Stimulated activated CD8-positive, alpha-beta memory T cell treated with anti-CD3 and anti-CD28 coated beads, Interleukin-2, amount 100 ng/mL, for 1 hour (primary cell): ENCODE measurements around the gene AP3B2.

Source experiments
- DNase-seq, 2 donors: peaks; one replicate each; pipeline ENCODE4 v3.0.0-alpha.2; 2020; ENCODE audit warnings: low read depth in 2 of 2

Gene AP3B2

DNA sequence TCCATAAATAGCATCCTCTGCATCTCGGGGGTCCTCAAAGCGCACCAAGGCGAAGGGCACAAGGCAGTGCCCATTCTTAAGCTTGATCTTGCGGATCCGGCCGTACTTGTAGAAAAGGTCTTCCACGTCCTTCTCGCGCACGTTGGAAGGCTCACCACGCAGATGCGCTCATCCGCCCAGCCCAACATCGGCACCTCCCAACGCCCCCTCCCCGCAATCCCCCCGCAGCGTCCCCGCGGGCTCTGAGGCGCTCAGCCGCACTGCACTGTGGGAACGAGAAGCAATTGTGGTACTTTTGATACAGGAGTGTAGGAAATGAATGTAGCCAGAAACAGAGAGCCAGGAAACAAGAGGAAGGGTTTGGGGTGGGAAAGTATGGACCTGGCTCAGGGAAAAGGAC, 17.5 kb downstream of the AP3B2 start:
- no peak for DNase-seq

DNA sequence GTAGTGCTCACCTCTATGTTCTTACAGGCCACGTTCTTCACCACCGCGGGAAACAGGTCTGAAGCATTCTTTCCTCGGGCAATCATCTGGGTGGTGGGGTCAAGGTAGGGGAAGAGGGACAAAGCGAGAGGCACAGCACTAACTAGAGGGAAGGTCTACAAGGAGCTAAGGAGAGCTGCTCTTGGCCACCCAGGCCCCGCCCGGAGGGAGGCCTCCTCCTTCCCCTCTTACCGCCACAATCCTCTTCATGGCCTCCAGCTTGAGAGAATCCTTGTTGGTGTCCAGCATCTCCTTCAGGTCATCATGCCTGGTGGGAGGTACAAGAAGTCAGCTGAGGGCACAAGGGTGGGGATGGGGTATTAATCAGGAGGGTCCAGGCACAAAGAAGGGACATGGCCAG, 20.5 kb downstream of the AP3B2 start:
- no peak for DNase-seq

DNA sequence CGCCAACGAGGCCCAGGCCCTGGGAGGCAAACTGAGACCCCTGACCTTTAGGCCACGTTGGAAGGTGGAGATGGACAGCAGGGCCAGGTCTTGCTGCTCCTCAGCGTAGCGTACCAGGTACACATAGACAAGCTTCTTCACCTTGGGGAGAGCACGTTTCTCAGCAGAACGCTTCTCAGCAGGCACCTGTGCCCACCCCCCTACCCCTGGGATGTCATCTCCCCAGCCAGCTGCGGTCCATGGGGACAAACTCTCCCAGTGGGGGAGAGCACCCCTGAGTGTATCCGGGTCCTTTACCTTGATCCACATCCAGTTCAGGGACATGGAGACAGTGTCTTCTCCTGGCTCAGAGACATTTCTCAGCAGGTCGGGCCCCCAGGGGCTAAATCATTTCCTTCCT, 21.0 kb downstream of the AP3B2 start:
- no peak for DNase-seq

DNA sequence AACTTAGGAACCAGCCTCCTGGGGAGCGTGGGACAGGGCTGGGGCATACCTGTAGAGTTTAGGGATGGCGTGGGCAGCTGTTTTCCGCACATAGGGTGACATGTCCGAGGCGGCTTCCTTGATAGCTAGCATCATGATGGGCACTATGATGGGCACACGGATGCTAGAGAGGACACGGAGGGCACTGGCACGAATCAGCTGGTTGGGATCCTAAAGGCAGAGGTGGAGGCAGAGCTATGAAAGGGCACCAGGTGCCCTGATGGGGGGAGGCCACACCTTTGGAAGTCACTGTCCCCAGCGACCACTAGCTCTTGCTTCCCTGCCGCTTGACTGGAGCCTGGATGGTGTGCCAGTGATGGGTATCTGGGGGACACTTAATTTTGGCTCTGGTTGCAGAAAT, 28.3 kb downstream of the AP3B2 start:
- no peak for DNase-seq

DNA sequence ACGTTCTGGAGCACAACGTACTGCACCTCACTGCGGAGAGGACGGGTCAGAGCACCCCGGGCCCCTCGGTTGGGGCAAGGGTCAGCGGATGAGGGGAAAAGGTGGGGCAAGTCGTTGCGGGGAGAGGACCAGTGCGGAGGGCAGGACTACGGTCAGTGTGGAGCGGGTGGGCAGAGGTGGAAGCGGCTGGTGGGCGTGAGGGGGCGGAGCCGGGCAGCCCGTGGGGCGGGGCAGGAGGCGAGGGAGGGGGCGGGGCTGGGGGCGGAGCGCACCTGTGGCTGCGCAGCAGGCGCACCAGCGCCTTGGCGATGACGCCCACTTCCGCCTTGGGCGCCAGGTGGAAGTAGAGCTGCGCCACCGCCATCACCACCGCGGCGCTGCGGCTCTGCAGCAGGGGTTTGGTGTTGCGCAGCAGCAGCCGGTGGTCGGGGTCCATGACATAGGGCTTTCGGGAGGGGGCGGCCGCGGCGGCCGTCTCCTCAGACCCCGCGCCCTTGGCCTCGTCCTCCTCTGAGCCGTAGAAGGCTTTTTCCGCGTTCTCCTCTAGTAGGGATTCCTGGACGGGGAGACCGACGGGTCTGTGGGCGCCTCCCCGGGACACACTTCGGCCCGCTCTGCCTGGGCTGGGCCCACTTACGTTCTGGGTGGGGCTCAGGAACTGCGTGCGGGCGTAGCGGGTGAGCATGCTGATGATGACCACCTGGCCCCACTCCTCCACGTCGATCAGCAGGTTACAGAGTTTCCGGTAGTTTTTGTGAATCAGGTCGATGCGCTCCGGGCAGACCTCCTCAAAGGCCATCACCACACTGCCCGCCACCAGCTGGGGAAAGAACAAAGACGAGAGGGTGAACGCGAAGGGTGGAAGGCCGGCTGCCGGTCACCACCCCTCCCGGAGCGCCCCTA, 29.2 kb downstream of the AP3B2 start:
- DNase-seq, result peak; percentile 52 to 67

DNA sequence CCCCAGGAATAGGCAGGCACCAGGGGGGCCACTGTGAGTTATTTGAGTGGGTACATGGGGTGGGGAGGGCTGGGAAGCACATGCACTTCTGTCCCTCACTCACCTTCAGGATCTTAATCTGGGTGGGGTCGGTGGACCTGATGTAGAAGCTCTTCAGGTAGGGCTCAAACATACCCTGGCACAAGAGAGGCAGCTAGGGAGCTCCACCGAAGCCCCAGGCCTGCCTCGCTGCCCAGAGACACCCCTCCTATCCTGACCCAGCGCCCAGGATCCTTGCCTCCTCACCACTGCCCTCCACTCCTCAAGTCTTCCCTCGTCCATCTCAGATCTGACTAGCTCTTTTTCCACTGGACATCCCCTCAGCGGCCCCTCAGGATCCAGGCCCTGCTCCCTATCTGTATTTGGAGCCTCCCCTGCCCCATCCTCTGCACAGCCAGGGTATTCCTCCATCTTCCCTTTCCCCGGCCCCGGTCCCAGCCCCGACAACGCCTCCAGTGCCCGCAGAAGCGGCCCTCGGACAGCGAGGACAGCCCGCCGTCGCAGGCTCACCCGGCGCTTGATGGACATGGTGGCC, 30.0 kb downstream of the AP3B2 start:
- no peak for DNase-seq

DNA sequence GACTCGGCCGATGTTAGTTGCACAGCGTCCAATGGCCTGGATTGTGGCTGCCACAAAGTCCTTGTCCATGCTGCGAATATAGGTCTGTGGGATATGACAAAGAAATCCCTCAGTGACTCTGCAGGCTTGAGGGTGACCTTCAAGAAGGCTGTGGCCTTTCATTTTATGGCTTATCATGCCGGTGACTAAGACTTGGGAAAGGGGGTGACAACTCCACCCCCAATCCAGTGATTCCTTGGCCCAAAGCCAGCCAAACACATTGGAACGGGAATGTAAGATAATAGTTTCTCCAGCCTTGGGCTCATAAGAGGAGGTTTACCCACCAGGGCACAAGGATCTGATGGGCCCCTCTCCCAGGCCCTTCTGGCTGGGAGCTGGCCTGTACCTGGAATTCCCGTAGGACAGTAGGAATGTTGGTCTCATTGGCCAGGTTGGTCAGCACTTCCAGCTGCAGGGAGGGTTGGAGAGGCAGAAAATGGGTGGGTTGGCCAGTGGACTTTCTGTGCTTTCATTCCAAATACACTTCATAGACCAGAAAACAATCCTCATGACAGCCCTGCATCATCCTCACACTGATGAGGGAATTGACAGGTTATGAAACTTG, 31.9 kb downstream of the AP3B2 start:
- DNase-seq, result no peak

DNA sequence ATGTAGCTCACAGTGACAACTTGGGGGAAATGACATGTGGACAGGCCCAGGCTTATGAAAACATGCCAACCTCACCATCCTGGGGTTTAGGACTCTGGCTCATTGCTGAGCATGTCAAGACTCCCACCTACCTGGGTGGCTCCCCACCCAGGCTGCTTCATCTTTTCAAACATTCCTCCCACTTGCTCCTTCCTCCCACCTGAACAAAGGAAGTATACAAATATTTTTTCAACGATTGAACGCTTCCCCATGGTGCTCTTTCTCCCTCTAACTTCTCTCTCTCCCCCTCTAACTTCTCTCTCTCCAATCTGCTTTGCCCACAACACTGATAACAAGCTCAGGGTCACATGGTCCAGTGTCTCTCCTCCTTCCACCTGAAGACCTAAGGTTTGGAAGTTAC, 34.8 kb downstream of the AP3B2 start:
- DNase-seq, result no peak

DNA sequence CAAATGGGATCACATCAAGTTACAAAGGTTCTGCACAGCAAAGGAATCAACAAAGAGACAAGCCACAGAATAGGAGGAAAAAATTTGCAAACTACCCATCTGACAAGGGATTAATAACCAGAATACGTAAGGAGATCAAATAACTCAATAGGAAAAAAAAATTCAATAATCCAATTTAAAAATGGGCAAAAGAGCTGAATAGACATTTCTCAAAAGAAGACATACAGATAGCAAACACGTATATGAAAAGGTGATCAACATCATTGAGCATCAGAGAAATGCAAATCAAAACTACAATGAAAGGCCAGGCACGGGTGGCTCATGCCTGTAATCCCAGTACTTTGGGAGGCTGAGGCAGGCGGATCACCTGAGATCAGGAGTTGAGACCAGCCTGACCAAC, 39.0 kb downstream of the AP3B2 start:
- no peak for DNase-seq

DNA sequence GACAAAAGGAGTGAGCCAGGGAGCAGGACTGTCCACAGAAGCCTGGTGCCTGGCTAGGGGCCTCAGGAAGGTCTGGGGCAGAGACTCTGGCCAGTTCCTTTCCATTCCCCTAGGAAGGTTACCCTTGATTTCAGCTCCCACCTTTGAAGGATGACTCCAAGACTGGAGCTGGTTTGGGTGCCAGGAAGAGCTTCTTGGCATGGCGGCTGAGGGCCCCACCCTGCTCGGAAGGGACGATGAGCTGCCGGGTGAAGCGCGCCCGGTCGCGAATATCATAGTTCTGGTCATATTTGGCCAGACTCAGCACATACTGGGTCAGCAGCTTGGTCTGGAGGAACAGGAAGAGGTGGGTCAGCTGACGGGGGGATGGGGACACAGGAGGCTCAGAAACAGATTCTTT, 43.1 kb downstream of the AP3B2 start:
- DNase-seq, result no peak

DNA sequence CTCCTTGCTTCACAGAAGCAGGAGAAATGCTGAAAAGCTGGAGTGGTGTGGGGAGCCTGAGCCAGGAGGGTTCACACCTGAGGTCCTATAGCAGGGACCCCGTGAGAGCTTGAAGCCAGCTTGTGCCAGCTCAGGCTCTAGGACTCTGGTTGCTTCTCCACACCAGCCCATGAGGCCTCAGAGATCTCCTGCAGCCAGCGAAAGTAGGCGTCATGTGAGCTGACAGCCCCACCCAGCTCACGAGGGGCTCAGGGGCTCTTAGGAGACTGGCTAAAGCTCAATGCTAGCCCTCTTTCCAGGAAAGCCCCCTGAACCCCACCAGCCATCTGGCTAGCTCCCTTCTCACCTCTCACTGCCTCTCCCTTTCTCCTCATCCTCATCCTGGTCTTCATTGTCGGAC, 45.7 kb downstream of the AP3B2 start:
- DNase-seq, result no peak

DNA sequence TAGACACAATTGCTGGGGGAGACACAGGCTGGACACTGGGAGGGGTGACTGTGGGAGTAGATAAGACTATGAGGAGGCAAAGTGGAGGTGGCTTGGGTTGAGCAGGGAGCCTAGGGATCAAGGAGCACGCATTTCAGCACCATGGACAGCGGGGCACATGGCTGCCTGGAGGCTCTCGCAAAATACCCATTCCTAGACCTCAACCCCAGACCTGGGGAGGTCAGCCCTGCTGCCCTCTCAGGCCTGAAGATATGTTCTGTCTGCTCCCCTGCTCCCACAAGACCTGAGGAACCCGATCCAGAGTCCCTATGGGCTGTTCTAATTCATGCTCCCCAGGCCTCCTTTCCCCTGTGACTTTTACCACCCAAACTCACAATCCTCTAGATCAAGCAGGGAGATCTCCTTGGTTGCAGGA, 46.5 kb downstream of the AP3B2 start:
- no peak for DNase-seq

DNA sequence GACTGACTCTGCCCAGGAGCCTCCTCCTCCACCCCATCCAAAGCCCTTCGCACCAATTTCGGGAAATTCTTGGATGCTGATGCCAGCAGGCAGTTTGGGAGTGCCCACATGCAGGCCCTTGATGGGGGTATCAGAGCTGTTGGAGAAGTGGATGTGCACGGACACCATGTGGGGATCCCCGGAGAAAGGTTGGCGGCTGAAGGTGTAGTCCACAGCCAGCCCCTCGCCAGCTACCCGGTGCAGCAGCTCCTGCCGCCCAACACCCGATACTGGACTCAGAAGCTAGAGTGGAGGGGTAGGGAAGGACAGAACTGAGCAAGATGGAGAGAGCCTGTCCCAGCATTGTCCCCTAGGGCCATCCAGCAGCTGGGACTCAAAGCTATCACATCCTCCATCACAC, 47.0 kb downstream of the AP3B2 start:
- no peak for DNase-seq

DNA sequence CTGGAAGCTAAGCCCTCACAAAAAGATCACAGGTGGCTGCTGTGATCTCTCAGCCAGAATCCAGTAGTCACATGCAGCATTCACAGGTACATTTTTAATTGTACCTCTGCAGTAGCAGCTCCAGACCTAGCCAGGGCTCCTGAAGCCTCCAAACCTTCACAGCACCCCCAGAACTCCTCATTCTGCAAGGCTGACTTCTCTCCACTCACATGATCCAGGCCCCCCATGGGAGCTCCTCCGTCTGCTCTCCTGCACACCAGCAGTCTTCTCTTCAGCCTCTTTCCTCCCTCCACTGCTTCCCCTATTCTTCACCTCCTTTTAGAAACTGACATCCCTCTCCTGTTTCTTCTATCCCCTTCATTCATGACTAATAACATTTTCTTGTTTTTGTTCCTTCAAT, 49.3 kb downstream of the AP3B2 start:
- DNase-seq, result no peak

DNA sequence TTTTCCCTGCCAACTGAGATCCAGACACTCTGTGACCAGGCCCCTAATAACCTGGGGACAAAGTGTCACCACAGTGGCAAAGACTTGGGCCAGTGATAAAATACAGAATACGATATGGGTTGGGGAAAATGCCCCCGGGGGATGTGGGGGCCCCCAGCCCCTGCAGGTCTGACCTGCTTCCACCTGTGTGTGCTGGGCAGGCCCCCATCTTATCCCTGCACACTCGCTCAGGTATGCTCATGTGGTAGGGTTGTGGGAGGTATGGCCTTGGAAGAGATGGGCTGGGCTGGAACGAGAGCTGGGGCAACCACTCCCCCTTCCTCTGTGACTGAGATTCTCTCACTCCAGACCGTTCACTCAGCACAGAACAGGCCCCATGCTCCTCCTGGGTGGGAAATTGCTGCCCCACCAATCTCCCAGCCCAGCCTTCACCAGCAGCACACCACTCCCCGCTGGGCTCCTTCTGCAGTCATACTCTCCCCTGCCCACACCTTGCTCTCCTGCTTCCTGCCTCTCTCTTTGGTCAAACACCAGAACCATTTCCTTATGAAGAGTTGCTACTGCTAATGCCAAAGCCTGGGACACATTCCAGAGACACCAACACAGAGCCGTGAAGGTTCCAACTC, 52.9 kb downstream of the AP3B2 start:
- DNase-seq, result no peak

DNA sequence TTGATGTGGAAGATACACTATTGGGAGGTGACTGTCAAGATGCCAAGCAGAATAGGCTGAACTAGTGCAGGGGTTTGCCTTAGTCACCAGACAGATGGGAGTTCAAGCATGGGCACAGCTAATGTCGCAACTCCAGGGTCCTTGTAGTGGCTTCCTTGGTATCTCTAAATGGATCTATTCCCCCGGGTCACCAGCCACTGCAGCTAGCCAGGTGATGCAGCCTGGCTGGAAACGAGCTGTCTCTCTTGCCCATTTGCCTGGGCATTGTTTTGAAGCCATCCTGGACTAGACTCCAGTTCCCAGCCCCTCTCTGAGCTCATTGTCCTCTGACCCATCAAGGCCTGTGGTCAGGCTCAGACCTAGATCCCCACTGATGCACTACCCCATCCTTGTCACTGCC, 54.1 kb downstream of the AP3B2 start:
- DNase-seq, result no peak

DNA sequence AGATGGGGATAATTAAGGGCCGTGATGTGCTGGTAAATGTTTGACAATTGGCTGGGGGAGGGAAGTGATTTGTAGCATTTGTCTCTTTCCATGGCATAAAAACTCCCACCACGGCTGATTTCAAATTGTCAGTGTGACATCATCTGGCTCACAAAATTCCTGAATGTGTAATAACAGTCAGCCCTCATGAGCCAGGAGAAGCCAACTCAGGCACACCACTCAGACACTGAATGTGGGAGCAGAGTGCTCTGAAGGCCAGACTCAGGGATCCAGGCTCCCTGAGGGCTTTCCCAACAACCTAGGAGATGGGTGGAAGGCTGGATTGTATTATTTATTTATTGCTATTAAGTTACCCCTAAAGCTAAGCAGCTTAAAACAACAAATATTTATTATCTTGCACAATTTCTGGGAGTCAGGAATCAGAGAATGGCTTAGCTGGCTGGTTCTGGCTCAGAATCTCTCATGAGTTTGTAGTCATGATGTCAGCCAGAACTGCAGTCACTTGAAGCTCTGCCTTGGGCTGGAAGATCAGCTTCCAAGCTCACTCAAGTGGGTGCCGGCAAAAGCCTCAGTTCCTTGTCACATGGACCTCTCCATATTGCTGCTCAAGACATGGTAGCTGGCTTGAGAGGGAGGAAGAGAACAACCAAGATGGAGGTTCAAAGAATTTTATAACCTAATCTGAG, 56.0 kb downstream of the AP3B2 start:
- no peak for DNase-seq

DNA sequence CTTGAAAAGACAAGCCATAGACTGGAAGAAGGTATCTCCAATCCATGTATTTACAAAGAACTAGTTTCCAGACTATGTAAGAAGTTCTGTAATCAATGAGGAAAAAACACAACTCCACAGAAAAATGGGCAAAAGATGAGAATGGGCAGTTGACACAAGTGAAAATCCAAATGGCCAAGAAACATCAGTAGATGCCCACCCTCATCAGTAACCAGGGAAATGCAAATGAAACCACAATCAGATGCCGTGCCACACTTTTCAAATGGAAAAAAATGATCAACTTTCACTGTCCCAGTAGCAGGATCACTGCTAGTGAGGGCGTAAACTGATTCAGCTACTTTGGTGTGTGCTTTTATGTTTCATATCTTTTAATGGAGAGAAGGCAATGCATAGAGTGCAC, 58.0 kb downstream of the AP3B2 start:
- no peak for DNase-seq

DNA sequence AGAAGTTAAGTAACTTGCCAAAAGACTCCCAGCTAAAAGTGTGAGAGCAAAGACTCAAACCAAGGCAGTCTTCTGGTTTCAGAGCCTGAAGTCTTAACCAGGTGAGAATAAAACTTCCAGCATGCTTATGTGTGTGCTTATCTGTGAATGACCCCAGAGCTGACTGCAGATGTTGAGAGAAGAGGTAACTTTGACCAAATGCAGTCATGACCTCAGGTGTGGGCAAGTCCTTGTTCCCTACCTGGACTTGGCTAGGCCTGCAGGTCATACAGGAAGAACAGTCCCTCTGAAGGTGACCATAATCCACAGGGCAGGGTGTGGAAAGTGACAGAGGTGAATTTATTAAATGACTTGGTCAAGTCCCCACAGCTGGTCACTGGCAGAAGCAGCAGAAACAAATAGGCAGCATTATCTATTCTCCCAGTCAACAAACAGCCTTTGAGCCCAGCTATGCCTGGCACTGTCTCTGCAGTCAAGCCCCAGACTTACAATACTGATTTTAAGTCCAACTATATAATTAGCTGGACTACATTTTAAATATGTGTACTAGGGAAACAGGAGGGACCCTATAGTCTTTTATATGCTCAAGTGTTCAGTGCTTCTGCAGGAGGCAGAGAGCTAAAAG, 59.5 kb downstream of the AP3B2 start:
- no peak for DNase-seq

DNA sequence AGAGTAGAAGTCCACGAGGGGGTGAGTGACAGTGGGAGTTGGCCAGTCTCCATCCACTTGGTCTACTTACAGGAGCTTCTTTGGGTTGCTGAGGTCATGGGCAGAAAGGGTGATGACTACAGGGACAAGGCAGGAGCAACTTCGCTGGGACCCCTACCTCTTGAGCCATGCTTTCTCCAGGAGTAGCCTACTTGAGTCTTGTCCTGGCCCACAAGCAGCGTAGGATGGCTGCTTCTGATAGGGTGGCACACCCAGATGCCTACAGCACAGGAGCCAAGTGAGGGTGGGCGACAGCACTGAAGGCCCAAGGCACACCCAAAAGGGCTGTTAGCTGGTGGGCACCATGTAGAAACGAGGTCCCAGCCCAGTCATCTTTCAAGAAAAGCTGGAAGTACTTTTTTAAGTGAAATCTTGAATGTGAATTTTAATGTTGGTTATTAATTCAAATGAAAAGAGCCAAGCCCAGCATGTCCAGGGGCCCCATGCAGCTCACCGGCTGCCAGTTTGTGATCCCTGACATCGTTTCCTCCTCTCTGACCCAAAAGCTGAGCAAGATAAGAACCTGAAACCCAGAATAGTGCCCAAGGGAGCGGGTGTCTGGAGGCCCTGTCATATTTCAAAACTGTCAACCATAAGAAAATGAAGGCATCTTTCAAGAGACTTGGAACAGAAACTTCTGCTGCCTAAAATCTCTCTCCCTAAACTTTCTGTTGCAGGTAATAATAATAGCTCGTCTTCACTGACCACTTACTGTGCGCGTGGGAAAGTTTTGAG, 60.3 kb downstream of the AP3B2 start:
- no peak for DNase-seq
